Mucosa of rectum (tissue), 2 donors: ENCODE data around the gene C1orf167.

Experiments
- H3K27ac ChIP-seq, 2 donors: one replicate each; pipeline ENCODE4 v1.7.0; 2013; ENCODE audit warnings: inconsistent platforms in 2 of 2, low read depth in 2 of 2, low read length in 2 of 2
- H3K27me3 ChIP-seq, 2 donors: one replicate each; pipeline ENCODE4 v1.7.0; 2013; ENCODE audit warnings: low read length in 2 of 2; ENCODE audit not compliant: control insufficient read depth in 2 of 2, insufficient read depth in 2 of 2
- H3K36me3 ChIP-seq, 2 donors: one replicate each; pipeline ENCODE4 v1.7.0; 2013; ENCODE audit warnings: low read length in 2 of 2; ENCODE audit not compliant: control insufficient read depth in 2 of 2, insufficient read depth in 2 of 2
- H3K4me1 ChIP-seq, 2 donors: one replicate each; pipeline ENCODE4 v1.7.0; 2013; ENCODE audit warnings: low read length in 2 of 2, mild to moderate bottlenecking in 1 of 2; ENCODE audit not compliant: control insufficient read depth in 2 of 2, insufficient read depth in 2 of 2
- H3K4me3 ChIP-seq, 2 donors: one replicate each; pipeline ENCODE4 v1.7.0; 2013; ENCODE audit warnings: low read length in 2 of 2
- H3K9ac ChIP-seq, 2 donors: one replicate each; pipeline ENCODE4 v1.7.0; 2013; ENCODE audit warnings: low read length in 2 of 2, low read depth in 1 of 2, mild to moderate bottlenecking in 1 of 2
- H3K9me3 ChIP-seq, 2 donors: one replicate each; pipeline ENCODE4 v1.7.0; 2013; ENCODE audit warnings: low read length in 2 of 2; ENCODE audit not compliant: control insufficient read depth in 2 of 2
- donor health status: healthy.
- donor health status: Normal muscosa, but diverticular disease.

The C1orf167 gene

DNA sequence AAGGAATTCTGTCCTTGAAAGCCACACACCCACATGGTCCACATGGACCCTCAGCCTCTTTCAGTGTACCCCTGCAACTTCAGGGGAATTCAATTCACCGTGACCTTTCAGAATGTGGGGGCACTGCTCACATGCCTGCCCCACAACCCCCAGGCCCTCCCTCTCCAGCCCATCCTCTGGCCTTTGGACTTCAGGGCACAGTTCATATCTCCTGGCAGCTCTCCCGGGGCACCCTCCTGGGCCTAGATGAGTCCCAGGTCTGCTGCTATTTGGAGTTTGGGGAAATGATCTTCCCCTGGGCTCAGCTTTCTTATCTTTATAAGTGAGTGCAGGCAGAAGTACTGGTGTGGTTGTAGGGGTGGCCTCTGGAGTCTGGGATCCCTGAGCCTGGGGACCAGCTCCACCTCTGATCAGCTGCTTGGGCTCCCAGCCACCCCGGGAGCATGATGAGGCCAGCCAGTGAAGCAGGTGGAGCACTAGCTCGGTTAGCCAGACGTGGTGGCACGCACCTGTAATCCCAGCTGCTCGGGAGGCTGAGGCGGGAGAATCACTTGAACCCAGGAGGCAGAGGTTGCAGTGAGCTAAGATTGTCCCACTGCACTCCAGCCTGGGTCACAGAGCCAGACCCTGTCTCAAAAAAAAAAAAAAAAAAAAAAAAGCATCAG lies 15.8 kb downstream of the C1orf167 start:
- H3K36me3 ChIP-seq: no peaks in the 10 kb centered on the region
- no peak overlapping the region for H3K4me3 ChIP-seq
- H3K4me1 ChIP-seq: no peaks in the 10 kb centered on the region
- H3K9ac ChIP-seq: no peak overlapping the region
- no peaks in the 10 kb centered on the region for H3K9me3 ChIP-seq
- no peaks in the 10 kb centered on the region for H3K27me3 ChIP-seq
- no peak overlapping the region for H3K27ac ChIP-seq

DNA sequence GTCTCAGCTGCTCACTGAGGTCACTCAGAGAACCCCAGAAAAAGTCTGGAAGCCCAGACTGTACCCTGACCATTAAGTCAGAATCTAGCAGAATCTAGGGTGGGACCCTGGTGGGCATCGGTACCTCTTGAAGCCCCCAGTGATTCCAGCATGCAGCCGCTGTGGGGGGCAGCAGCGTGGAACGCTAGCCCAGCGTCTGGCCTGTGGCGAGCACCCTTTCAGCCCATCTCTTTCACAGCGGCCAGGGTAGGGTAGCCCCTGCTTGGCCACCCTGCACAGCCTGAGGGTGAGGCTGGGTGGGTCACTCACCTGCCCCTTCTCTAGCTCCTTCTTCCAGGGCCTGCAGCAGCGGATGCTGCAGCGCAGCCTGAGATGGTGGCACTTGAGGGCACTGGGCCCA lies 16.3 kb downstream of the C1orf167 start:
- H3K4me1 ChIP-seq: no peaks in the 10 kb centered on the region
- no peak overlapping the region for H3K27ac ChIP-seq
- no peaks in the 10 kb centered on the region for H3K27me3 ChIP-seq
- no peaks in the 10 kb centered on the region for H3K9me3 ChIP-seq
- no peak overlapping the region for H3K4me3 ChIP-seq
- no peak overlapping the region for H3K9ac ChIP-seq
- no peaks in the 10 kb centered on the region for H3K36me3 ChIP-seq

DNA sequence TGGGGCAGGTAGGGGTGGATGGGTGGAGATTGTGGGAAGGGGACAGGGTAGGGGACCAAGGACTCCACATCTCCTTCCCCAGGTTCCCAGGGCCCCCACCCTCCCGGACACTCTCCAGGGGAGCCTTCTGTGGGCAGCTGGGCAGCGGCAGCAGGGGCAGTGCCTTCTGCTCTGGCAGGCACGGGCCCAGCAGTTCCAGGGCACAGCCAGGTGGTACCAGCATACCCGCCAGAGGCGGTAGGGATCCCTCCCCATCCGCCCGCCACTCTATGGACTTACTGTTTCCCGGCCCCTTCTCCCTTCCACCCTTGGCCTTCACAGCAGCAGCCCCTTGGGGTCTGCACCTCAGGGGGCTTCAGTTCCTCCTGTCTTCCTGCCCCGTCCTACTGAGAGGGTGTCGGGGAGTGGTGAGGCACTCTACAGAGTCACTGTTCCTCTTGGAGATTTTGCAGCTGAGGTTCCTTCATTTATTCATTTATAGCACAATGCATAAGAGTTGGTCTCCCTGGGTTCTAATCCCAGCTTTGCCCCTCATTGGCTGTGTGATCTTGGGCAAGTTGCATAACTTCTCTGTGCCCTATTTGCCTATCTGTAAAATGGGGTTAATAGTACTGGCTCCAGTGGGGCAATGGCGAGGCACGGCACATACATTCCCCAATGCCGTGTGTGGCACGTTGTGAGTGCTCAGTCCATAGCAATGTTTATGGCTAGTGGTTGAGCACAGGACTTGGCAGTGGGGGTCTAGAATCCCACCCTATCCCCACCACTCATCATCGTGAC lies 17.0 kb downstream of the C1orf167 start:
- no peaks in the 10 kb centered on the region for H3K4me1 ChIP-seq

DNA sequence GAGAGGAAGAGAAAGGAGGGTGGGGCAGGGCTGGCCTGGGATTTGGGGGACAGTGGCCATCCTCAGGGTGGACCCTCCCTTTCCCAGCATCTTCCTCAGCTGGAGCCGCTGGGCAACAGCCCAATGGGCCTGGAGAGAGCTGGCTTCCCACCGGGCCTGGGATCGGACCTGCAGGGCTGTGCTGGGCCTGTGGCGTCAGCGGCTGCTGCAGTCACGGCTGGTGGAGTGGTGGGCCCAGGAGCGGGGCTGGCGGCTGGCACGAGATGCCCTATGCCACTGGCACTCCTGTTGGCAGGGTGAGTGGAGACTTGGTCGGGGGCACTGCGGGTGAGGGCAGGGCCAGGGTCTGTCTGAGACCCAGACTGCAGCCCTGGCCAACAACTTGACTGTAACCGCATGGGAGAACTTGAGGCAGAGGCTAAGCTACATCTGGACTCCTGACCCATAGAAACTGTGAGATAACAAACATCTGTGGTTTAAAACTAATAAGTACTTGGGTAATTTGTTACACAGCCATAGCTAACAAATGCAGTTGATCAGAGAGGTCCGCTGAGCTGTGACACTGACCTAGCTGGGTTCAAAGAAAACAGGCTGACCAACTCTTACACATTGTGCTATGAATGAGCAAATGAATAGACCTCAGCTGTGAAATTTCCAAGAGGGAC lies 17.9 kb downstream of the C1orf167 start:
- Histone ChIP-seq H3K4me3 (no peak overlapping the region), H3K36me3 (no peaks in the 10 kb centered on the region), H3K4me1 (peaks cover 0 to 4% of the 10 kb centered on the region in 2 donors), H3K9ac (no peak overlapping the region), H3K9me3 (no peaks in the 10 kb centered on the region), H3K27ac (no peak overlapping the region), H3K27me3 (no peaks in the 10 kb centered on the region)

More for the DNA sequence above, 17.0 kb downstream of the C1orf167 start:
- H3K4me3 ChIP-seq: no peak overlapping the region
- H3K9ac ChIP-seq: no peak overlapping the region
- H3K27me3 ChIP-seq: no peaks in the 10 kb centered on the region
- H3K36me3 ChIP-seq: no peaks in the 10 kb centered on the region
- no peak overlapping the region for H3K27ac ChIP-seq
- no peaks in the 10 kb centered on the region for H3K9me3 ChIP-seq

DNA sequence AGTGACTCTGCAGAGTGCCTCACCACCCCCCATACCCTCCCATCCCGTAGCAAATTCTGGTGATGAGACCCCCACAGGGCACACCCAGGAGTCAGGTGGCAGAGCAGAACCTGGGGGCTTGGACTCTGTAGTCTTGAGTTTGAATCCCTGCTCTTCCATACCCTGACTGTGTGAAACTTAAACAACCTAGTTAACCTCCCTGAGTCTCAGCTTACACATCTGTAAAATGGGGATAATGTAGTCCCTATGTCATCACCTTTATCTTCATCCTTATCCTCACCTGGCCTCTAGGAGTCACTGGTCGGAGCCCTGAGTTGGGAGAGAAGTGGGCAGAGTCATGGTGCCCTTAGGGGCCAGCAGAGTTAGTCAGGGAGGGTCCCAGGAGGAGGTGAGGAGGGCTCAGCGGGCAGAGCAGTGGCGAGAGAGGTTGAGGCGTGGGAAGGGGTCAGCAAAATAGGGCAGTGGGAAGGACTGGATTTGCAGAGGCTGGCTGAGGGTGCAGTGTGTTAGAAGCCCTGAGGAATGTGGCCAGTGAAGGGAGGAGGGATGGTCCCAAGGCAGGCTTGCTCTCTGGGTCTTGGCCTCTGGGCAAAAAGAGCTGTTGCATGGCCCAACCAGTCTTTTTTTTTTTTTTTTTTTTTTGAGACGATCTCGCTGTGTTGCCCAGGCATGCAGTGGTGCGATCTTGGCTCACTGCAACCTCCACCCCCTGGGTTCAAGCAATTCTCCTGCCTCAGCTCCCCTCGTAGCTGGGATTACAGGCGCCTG lies 18.6 kb downstream of the C1orf167 start:
- H3K4me3 ChIP-seq: no peak overlapping the region
- no peaks in the 10 kb centered on the region for H3K36me3 ChIP-seq
- H3K9me3 ChIP-seq: no peaks in the 10 kb centered on the region
- H3K4me1 ChIP-seq: peaks cover 5% of the 10 kb centered on the region in 2 donors
- H3K9ac ChIP-seq: no peak overlapping the region
- no peak overlapping the region for H3K27ac ChIP-seq
- H3K27me3 ChIP-seq: no peaks in the 10 kb centered on the region

DNA sequence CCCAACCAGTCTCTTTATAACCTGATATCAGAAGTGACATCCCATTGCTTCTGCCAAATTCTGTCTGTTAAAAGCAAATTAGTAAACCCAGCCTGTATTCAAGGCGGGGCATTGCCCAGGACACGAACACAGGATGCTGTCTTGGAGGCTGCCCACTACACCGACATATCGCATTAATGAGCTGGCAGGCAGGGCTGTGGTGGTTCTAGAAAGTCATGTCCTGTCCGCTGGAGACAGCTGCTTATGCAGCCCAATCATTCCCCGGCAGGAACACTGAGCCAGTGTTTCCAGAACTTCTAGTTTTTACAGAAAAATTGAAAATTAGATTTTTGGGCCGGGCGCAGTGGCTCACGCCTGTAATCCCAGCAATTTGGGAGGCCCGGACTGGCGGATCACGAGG lies 19.3 kb downstream of the C1orf167 start:
- no peaks in the 10 kb centered on the region for H3K9me3 ChIP-seq
- H3K4me1 ChIP-seq: peaks cover 5% of the 10 kb centered on the region in 2 donors
- no peak overlapping the region for H3K4me3 ChIP-seq
- H3K36me3 ChIP-seq: no peaks in the 10 kb centered on the region
- no peak overlapping the region for H3K9ac ChIP-seq
- H3K27ac ChIP-seq: no peak overlapping the region
- no peaks in the 10 kb centered on the region for H3K27me3 ChIP-seq

DNA sequence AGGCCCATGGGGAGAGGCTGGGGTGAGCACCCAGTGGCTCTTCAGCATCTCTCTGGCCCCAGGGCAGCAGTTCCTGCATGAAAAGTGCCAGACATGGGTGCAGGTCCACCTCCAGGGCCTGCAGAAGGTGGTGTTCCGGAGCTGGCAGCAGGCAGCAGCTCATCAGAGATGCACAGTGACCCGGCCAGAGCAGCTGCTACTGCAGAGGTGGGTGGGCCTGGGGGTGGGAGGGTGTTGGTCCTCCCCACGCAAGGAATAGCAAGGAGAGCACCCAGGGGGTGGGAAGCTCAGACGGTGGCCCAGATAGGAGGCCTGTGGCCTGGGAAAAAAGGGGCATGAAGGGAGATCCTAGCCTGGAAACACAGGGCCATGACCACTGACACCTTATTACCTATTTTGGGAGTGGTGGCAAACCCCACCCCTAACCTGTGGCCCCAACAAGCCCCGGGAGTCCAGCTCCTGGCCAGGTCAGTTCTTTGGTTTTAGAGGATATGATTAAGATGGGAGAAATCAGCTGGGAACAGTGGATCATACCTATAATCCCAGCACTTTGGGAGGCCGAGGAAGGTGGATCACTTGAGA lies 20.2 kb downstream of the C1orf167 start:
- Histone ChIP-seq H3K9ac (no peak overlapping the region), H3K36me3 (no peaks in the 10 kb centered on the region), H3K4me1 (peaks cover 10 to 11% of the 10 kb centered on the region in 2 donors), H3K9me3 (no peaks in the 10 kb centered on the region), H3K27me3 (no peaks in the 10 kb centered on the region), H3K4me3 (no peak overlapping the region), H3K27ac (no peak overlapping the region)

DNA sequence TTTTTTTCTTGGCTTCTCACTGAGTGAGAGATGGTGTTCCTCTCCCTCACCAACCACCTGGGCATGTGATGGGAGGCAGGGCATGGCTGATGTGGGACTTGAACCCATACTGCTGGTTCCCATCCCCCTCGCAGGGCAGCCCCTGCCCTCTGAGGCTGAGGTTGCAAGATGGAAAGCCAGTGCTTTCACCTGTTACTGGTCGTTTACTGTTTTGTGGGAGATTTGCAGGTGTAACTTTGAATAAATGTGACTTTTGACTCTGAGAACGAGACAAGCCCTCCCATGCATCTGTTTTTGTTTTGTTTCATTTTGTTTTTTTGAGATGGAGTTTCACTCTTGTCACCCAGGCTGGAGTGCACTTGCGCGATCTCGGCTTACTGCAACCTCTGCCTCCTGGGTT lies 21.6 kb downstream of the C1orf167 start:
- no peaks in the 10 kb centered on the region for H3K36me3 ChIP-seq
- H3K27ac ChIP-seq: no peak overlapping the region
- no peaks in the 10 kb centered on the region for H3K27me3 ChIP-seq
- no peak overlapping the region for H3K9ac ChIP-seq
- H3K9me3 ChIP-seq: no peaks in the 10 kb centered on the region
- H3K4me1 ChIP-seq: peaks cover 20 to 24% of the 10 kb centered on the region in 2 donors
- H3K4me3 ChIP-seq: no peak overlapping the region

DNA sequence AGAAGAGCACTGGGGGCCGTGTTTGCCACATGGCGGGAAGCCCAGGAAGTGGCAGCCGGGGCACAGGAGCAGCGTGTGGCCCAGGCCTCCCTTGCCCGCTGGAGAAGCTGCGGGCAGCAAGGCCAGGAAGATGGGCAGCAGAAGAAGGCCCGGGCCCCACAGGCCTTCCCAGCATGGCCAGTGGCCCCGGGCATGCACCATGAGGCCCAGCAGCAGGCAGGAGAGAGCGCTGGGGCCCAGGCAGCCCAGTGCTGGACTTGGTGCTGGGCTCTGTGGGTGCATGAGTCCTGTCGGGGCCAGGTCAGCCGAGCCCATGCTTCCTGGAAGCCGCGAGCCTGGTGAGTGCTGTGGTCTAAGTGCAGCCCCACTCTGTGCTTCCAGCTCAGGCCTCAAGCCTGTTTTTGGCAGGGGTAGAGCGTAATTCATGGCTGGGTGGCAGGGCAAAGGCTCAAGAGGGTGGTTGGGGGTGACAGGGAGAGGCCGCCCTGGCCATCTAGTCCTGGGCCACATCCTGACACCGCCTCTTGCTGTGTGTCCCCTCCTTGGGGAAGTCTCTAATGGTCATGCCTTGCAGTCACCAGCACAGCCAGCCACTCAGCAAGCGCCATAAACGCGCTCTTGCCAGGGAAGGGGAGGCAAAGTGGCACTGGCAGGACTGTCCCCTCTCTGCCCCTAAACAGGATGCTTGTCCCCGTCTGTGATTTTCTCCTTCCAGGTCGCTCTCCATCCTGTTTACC lies 22.4 kb downstream of the C1orf167 start:
- H3K9ac ChIP-seq: no peak overlapping the region
- peak overlapping the region in 1 of 2 donors; percentile 0 for H3K27ac ChIP-seq
- H3K27me3 ChIP-seq: no peaks in the 10 kb centered on the region
- H3K4me1 ChIP-seq: peaks cover 20 to 31% of the 10 kb centered on the region in 2 donors
- H3K4me3 ChIP-seq: no peak overlapping the region
- no peaks in the 10 kb centered on the region for H3K9me3 ChIP-seq
- no peaks in the 10 kb centered on the region for H3K36me3 ChIP-seq
